IMR-90 (cell line): ENCODE measurements around the gene FLCN.

Source experiments
- CEBPB ChIP-seq: IDR thresholded peaks from 2 replicates; pipeline ENCODE4 v1.6.1; 2012; ENCODE audit warnings: low read depth, low read length, improper control_type of control experiment
- CHD1 ChIP-seq: IDR thresholded peaks from 2 replicates; pipeline ENCODE4 v1.6.1; 2012; ENCODE audit warnings: low read depth, low read length, improper control_type of control experiment
- CTCF ChIP-seq: conservative IDR thresholded peaks from 2 replicates; pipeline ENCODE4 v1.5.1; 2012; ENCODE audit warnings: mild to moderate bottlenecking, low read depth, low read length, improper control_type of control experiment
- ELK1 ChIP-seq: fragments of 150-350 bp; IDR thresholded peaks from 2 replicates; pipeline ENCODE4 v1.6.1; 2016; ENCODE audit warnings: low read depth, mild to moderate bottlenecking, low read length, moderate library complexity, borderline replicate concordance
- POLR2A ChIP-seq: IDR thresholded peaks from 2 replicates; pipeline ENCODE4 v1.6.1; 2012; ENCODE audit warnings: mild to moderate bottlenecking, low read depth, low read length
- RCOR1 ChIP-seq: IDR thresholded peaks from 2 replicates; pipeline ENCODE4 v1.6.1; 2012; ENCODE audit warnings: mild to moderate bottlenecking, low read length, improper control_type of control experiment; ENCODE audit not compliant: insufficient replicate concordance
- TF ChIP-seq, protein P1 (sequence below): fragments of 150-350 bp; IDR thresholded peaks from 2 replicates; pipeline ENCODE4 v1.6.1; 2017; ENCODE audit warnings: mild to moderate bottlenecking, antibody characterized with exemption, low read length, low read depth

- TF ChIP-seq CTCF: no peak
- TF ChIP-seq POLR2A: no peak
- no peak for TF ChIP-seq CEBPB
- TF ChIP-seq, protein P1, sequence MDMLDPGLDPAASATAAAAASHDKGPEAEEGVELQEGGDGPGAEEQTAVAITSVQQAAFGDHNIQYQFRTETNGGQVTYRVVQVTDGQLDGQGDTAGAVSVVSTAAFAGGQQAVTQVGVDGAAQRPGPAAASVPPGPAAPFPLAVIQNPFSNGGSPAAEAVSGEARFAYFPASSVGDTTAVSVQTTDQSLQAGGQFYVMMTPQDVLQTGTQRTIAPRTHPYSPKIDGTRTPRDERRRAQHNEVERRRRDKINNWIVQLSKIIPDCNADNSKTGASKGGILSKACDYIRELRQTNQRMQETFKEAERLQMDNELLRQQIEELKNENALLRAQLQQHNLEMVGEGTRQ: no peak
- no peak for TF ChIP-seq ELK1
- TF ChIP-seq CHD1: no peak
- TF ChIP-seq RCOR1: no peak
These were observed 16.4 kb downstream of the FLCN start for GRCh38 chr17:17220529-17220928.
